SH-SY5Y (cell line): Measurements from ENCODE around the gene GAL3ST1.

Source experiments
- GATA2 ChIP-seq: IDR thresholded peaks from 2 replicates; pipeline ENCODE4 v1.6.1; 2011; ENCODE audit warnings: mild to moderate bottlenecking, low read depth, low read length
- GATA3 ChIP-seq: IDR thresholded peaks from 2 replicates; pipeline ENCODE4 v1.6.1; 2011; ENCODE audit warnings: low read depth, mild to moderate bottlenecking, low read length, moderate library complexity

The GAL3ST1 gene

DNA sequence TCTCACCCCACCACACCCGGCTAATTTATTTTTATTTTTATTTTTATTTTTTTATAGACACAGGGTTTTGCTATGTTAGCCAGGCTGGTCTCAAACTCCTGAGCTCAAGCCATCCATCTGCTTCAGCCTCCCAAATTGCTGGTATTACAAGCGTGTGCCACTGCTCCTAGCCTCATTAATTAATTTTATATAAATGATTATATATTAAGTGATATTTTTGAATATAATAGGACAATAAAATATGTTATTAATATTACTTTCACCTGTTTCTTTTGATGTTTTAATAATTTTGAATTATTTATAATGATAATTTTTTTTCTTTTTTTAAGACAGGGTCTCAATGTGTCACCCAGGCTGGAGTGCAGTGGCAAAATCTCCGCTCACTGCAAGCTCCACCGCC lies 66.8 kb downstream of the GAL3ST1 start:
- TF ChIP-seq GATA2 (no peak), GATA3 (no peak)

DNA sequence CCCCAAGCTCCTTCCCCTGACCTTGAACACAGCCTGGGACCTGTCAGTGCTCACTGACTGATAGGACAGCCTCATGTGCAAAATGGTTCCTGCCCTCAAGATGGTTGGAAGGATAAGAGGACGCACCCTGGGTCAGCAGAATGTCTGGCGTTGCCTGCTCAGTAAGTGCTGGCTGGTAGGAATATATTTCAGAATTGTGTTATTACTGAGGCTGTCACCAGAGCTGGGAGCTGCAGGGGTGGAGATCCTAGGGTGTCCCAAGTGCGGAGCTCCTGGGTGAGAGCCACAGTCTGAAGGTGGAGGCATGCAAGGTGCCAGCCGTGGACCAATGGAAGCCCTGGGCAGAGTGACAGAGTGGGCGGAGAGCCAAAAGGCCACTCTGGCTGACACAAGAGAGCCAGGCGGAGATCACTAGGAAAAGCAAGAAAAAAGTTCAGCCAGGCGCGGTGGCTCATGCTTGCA lies 67.9 kb downstream of the GAL3ST1 start:
- TF ChIP-seq GATA2 (peak; percentile 70), GATA3 (no peak)
